GM23338 (cell line): ENCODE results near the gene ITPRIPL1.

Experiments
- CTCF ChIP-seq, 2 experiments: fragments of 200-600 bp in 1 of 2; sonication (generic) in 1 of 2; conservative IDR thresholded peaks; 2 replicates each; pipeline versions ENCODE4 v1.5.1 to v1.6.1; 2016 to 2017; ENCODE audit warnings: antibody characterized with exemption in 2 of 2, low read depth in 2 of 2, mild to moderate bottlenecking in 2 of 2, moderate library complexity in 1 of 2
- EZH2 ChIP-seq: fragments of 200-600 bp; sonication (generic); IDR thresholded peaks from one replicate; pipeline ENCODE4 v1.8.0; 2017; ENCODE audit warnings: antibody characterized with exemption, mild to moderate bottlenecking, low read depth; ENCODE audit not compliant: unreplicated experiment
- EZH2phosphoT487 ChIP-seq: fragments of 200-600 bp; sonication (generic); IDR thresholded peaks from one replicate; pipeline ENCODE4 v1.8.1; 2018; ENCODE audit warnings: antibody characterized with exemption; ENCODE audit not compliant: unreplicated experiment
- POLR2AphosphoS5 ChIP-seq: IDR thresholded peaks from 2 replicates; pipeline ENCODE4 v1.6.1; 2016; ENCODE audit warnings: antibody characterized with exemption, low read depth
- TF ChIP-seq, protein P1 (sequence below): IDR thresholded peaks from one replicate; pipeline ENCODE4 v1.6.1; 2018; ENCODE audit warnings: antibody characterized with exemption; ENCODE audit not compliant: unreplicated experiment
- TF ChIP-seq, protein P2 (sequence below): IDR thresholded peaks from 2 replicates; pipeline ENCODE4 v1.6.1; 2016; ENCODE audit warnings: antibody characterized with exemption

- TF ChIP-seq CTCF (conservative IDR thresholded peaks at IDR 0.05; ENCODE audit: low read depth in 2 of 2) (no peak), EZH2phosphoT487 (no peak), POLR2AphosphoS5 (no peak), EZH2 (no peak)
- TF ChIP-seq, protein P1, sequence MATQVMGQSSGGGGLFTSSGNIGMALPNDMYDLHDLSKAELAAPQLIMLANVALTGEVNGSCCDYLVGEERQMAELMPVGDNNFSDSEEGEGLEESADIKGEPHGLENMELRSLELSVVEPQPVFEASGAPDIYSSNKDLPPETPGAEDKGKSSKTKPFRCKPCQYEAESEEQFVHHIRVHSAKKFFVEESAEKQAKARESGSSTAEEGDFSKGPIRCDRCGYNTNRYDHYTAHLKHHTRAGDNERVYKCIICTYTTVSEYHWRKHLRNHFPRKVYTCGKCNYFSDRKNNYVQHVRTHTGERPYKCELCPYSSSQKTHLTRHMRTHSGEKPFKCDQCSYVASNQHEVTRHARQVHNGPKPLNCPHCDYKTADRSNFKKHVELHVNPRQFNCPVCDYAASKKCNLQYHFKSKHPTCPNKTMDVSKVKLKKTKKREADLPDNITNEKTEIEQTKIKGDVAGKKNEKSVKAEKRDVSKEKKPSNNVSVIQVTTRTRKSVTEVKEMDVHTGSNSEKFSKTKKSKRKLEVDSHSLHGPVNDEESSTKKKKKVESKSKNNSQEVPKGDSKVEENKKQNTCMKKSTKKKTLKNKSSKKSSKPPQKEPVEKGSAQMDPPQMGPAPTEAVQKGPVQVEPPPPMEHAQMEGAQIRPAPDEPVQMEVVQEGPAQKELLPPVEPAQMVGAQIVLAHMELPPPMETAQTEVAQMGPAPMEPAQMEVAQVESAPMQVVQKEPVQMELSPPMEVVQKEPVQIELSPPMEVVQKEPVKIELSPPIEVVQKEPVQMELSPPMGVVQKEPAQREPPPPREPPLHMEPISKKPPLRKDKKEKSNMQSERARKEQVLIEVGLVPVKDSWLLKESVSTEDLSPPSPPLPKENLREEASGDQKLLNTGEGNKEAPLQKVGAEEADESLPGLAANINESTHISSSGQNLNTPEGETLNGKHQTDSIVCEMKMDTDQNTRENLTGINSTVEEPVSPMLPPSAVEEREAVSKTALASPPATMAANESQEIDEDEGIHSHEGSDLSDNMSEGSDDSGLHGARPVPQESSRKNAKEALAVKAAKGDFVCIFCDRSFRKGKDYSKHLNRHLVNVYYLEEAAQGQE: no peak
- TF ChIP-seq, protein P2, sequence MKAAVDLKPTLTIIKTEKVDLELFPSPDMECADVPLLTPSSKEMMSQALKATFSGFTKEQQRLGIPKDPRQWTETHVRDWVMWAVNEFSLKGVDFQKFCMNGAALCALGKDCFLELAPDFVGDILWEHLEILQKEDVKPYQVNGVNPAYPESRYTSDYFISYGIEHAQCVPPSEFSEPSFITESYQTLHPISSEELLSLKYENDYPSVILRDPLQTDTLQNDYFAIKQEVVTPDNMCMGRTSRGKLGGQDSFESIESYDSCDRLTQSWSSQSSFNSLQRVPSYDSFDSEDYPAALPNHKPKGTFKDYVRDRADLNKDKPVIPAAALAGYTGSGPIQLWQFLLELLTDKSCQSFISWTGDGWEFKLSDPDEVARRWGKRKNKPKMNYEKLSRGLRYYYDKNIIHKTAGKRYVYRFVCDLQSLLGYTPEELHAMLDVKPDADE: no peak
These were observed 11.8 kb downstream of the ITPRIPL1 start for GRCh38 chr2:96336873-96337272.
